ENCODE results near the gene TGM2. TPM values are rescaled to one million over a fixed set of nuclear protein-coding genes. Genes with fewer than 3 reads are reported as not detected.
A peak's percentile ranks its signal among the peaks of the same experiment; 100 is the strongest.

The TGM2 gene
- total and polyA plus RNA-seq, 9 of the 15 experiments (the other 6 are each of a cell fraction or from before 2014, with no cell fraction given): 5.5 to 78.5 (median 37.6) TPM

- no peak for TF ChIP-seq POLR3G (IDR thresholded peaks at IDR 0.05; ENCODE audit: extremely low read depth, insufficient read length, insufficient replicate concordance)
- peak; percentile 75 for TF ChIP-seq L3MBTL2 (IDR thresholded peaks at IDR 0.05)
- no peak for TF ChIP-seq HDAC3 (IDR thresholded peaks at IDR 0.05; ENCODE audit: borderline replicate concordance, partially characterized antibody)
- TF ChIP-seq FIP1L1 (IDR thresholded peaks at IDR 0.05; ENCODE audit: low read depth, low read length, poor library complexity, severe bottlenecking): no peak
- peak; percentile 61; the same call in 1 of the 2 replicates for TF ChIP-seq SMARCA5 (IDR thresholded peaks at IDR 0.05)
- no peak for TF ChIP-seq HIVEP1 (CRISPR knock-in tag; IDR thresholded peaks at IDR 0.05)
- no peak for TF ChIP-seq PHB2 (IDR thresholded peaks at IDR 0.05; ENCODE audit: low read depth)
- TF ChIP-seq, protein P1, sequence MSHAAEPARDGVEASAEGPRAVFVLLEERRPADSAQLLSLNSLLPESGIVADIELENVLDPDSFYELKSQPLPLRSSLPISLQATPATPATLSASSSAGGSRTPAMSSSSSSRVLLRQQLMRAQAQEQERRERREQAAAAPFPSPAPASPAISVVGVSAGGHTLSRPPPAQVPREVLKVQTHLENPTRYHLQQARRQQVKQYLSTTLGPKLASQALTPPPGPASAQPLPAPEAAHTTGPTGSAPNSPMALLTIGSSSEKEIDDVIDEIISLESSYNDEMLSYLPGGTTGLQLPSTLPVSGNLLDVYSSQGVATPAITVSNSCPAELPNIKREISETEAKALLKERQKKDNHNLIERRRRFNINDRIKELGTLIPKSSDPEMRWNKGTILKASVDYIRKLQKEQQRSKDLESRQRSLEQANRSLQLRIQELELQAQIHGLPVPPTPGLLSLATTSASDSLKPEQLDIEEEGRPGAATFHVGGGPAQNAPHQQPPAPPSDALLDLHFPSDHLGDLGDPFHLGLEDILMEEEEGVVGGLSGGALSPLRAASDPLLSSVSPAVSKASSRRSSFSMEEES (CRISPR knock-in tag; IDR thresholded peaks at IDR 0.05): no peak
- no peak for TF ChIP-seq CBFA2T2 (conservative IDR thresholded peaks at IDR 0.05)
- TF ChIP-seq PYGO2 (tag; IDR thresholded peaks at IDR 0.05): no peak
- TF ChIP-seq MAFF (IDR thresholded peaks at IDR 0.05; ENCODE audit: low read length): no peak
- no peak for TF ChIP-seq NR2C2 (CRISPR knock-in tag; IDR thresholded peaks at IDR 0.05)
- no peak for TF ChIP-seq NR2C2 (tag; IDR thresholded peaks at IDR 0.05)
- TF ChIP-seq PBX2 (CRISPR knock-in tag; IDR thresholded peaks at IDR 0.05; ENCODE audit: low read depth): no peak
- peak; percentile 55; the same call in 1 of the 2 replicates for TF ChIP-seq PBX2 (tag; conservative IDR thresholded peaks at IDR 0.05; ENCODE audit: low read depth)
- peak; percentile 79 for TF ChIP-seq ZFP36 (IDR thresholded peaks at IDR 0.05; ENCODE audit: low read depth, low read length, partially characterized antibody)
- peak; percentile 66 for TF ChIP-seq MEIS2 (IDR thresholded peaks at IDR 0.05; ENCODE audit: partially characterized antibody)
- no peak for TF ChIP-seq SIN3A (IDR thresholded peaks at IDR 0.05; ENCODE audit: borderline replicate concordance in 2 of 2, control insufficient read depth in 1 of 2, low read depth in 2 of 2, low read length in 2 of 2)
- no peak for TF ChIP-seq FOXM1 (IDR thresholded peaks at IDR 0.05; ENCODE audit: low read depth)
- TF ChIP-seq FOXM1 (CRISPR knock-in tag; IDR thresholded peaks at IDR 0.05; ENCODE audit: low read depth): no peak
- TF ChIP-seq MLX (CRISPR knock-in tag; conservative IDR thresholded peaks at IDR 0.05): no peak
- peak; percentile 95 for TF ChIP-seq PKNOX1 (IDR thresholded peaks at IDR 0.05)
- TF ChIP-seq ZNF23 (CRISPR knock-in tag; IDR thresholded peaks at IDR 0.05): no peak
These were observed 8.4 kb upstream of the TGM2 start (continued) for GRCh38 chr20:38173237-38174156.
